Natural killer cell treated with Interleukin-12 subunit alpha and Interleukin-12 subunit beta and Interleukin-15 and Interleukin-18, amount 100 ng/mL, for 72 hours (primary cell): ENCODE results near the gene CTRL. TPM values are rescaled to one million over a fixed set of nuclear protein-coding genes. Genes with fewer than 3 reads are reported as not detected.

ENCODE experiments used
- ATAC-seq, 2 donors: fragments of 150-1000 bp; cut with Tn5 transposase in 1 of 2; sonication (Bioruptor Pico), chemical (Tn5 transposase) in 1 of 2; 2 replicates each; pipeline ENCODE4 v1.10.0; 2021
- DNase-seq: peaks from one replicate; pipeline ENCODE4 v3.0.0; 2022; ENCODE audit warnings: low spot score
- H3K27ac Mint-ChIP-seq, 2 donors: 1 replicate in 1 of 2; 2 replicates in 1 of 2; pipeline ENCODE4 v1.8.0; 2022; ENCODE audit warnings: mixed read lengths in 2 of 2, mild to moderate bottlenecking in 1 of 2, moderate library complexity in 1 of 2
- H3K27me3 Mint-ChIP-seq, 2 donors: 1 replicate in 1 of 2; 2 replicates in 1 of 2; pipeline ENCODE4 v1.8.0; 2022; ENCODE audit warnings: mixed read lengths in 2 of 2
- H3K36me3 Mint-ChIP-seq: one replicate; pipeline ENCODE4 v1.8.0; 2022; ENCODE audit warnings: mixed read lengths
- H3K4me1 Mint-ChIP-seq, 2 donors: 1 replicate in 1 of 2; 2 replicates in 1 of 2; pipeline ENCODE4 v1.8.0; 2022; ENCODE audit warnings: low read depth in 2 of 2, mixed read lengths in 2 of 2, mild to moderate bottlenecking in 1 of 2
- H3K4me3 Mint-ChIP-seq: one replicate; pipeline ENCODE4 v1.8.0; 2022; ENCODE audit warnings: mixed read lengths
- H3K9me3 Mint-ChIP-seq: 2 replicates; pipeline ENCODE4 v1.8.0; 2022; ENCODE audit warnings: mixed read lengths
- total RNA-seq, 2 donors: library from RNA; stranded (reverse); gene quantifications; one replicate each; pipeline ENCODE4 v1.2.3, GENCODE V29; 2022

The CTRL gene
- total RNA-seq, 2 donors from 2014 or later = 8.4 to 15.6 TPM

- no peaks in the 10 kb centered on the region for H3K9me3 Mint-ChIP-seq
- peaks cover 17 to 21% of the 10 kb centered on the region in 2 donors for H3K4me1 Mint-ChIP-seq
- peak in 1 of 2 donors; percentile 58 for ATAC-seq
Observed at GRCh38 chr16:67967183-67967957, 35.7 kb upstream of the CTRL start.

GRCh38 chr16:67966549-67967182 lies 35.0 kb upstream of the CTRL start:
- Mint-ChIP-seq H3K27me3 (no peaks in the 10 kb centered on the region), H3K36me3 (peaks cover 6% of the 10 kb centered on the region), H3K27ac (peak overlapping the region; percentile 85 to 89), H3K4me3 (peak overlapping the region; percentile 97), H3K4me1 (peaks cover 17 to 21% of the 10 kb centered on the region in 2 donors), H3K9me3 (no peaks in the 10 kb centered on the region)
- no peak for ATAC-seq
- DNase-seq = no peak

More at GRCh38 chr16:67967183-67967957, 35.7 kb upstream of the CTRL start:
- Mint-ChIP-seq H3K27me3 (no peaks in the 10 kb centered on the region), H3K27ac (peak overlapping the region; percentile 85 to 89), H3K4me3 (peak overlapping the region; percentile 97), H3K36me3 (peaks cover 6% of the 10 kb centered on the region)
- no peak for DNase-seq

- ATAC-seq = no peak
- no peak overlapping the region for H3K4me3 Mint-ChIP-seq
- peaks cover 6% of the 10 kb centered on the region for H3K36me3 Mint-ChIP-seq
- DNase-seq = no peak
- H3K27me3 Mint-ChIP-seq = no peaks in the 10 kb centered on the region
- H3K27ac Mint-ChIP-seq = peak overlapping the region in 1 of 2 donors; percentile 49
- H3K9me3 Mint-ChIP-seq = no peaks in the 10 kb centered on the region
- peaks cover 17 to 21% of the 10 kb centered on the region in 2 donors for H3K4me1 Mint-ChIP-seq
Observed at GRCh38 chr16:67965668-67966548, 34.2 kb upstream of the CTRL start.

GRCh38 chr16:67964477-67965131 lies 32.9 kb upstream of the CTRL start:
- H3K36me3 Mint-ChIP-seq = peaks cover 6% of the 10 kb centered on the region
- H3K27me3 Mint-ChIP-seq = no peaks in the 10 kb centered on the region
- no peak overlapping the region for H3K4me3 Mint-ChIP-seq
- no peak for ATAC-seq
- H3K4me1 Mint-ChIP-seq = peaks cover 17 to 18% of the 10 kb centered on the region in 2 donors
- no peak for DNase-seq
- no peak overlapping the region for H3K27ac Mint-ChIP-seq
- H3K9me3 Mint-ChIP-seq = no peaks in the 10 kb centered on the region

- no peaks in the 10 kb centered on the region for H3K9me3 Mint-ChIP-seq
- H3K4me3 Mint-ChIP-seq = no peak overlapping the region
- ATAC-seq (no peak), DNase-seq (no peak)
- no peak overlapping the region for H3K27ac Mint-ChIP-seq
- H3K4me1 Mint-ChIP-seq = peaks cover 11 to 13% of the 10 kb centered on the region in 2 donors
- no peaks in the 10 kb centered on the region for H3K27me3 Mint-ChIP-seq
- peaks cover 6% of the 10 kb centered on the region for H3K36me3 Mint-ChIP-seq
Observed at GRCh38 chr16:67963662-67964321, 32.1 kb upstream of the CTRL start.

DNA sequence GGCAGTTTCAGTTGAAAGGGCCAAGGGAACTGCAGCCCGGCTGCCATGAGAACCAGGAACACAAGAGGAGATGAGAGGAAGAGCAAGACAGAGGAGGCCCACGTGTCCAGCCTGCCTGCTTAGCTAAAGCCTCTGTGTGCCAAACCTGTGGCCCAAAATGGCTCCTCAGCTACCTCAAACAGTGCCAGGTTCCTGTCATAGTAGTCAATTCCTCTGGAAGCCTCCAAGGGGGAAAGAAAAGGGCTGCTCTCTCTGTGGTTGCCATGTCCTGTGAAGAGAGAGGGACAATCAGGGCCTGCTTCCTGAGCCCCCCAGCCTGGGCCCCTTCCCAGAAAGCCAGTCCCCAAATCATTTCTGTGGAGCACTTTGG lies 31.6 kb upstream of the CTRL start:
- H3K9me3 Mint-ChIP-seq = no peaks in the 10 kb centered on the region
- DNase-seq (no peak), ATAC-seq (no peak)
- peaks cover 11 to 13% of the 10 kb centered on the region in 2 donors for H3K4me1 Mint-ChIP-seq
- H3K27me3 Mint-ChIP-seq = no peaks in the 10 kb centered on the region
- H3K27ac Mint-ChIP-seq = no peak overlapping the region
- peaks cover 6% of the 10 kb centered on the region for H3K36me3 Mint-ChIP-seq
- no peak overlapping the region for H3K4me3 Mint-ChIP-seq

GRCh38 chr16:67962135-67962534 lies 30.5 kb upstream of the CTRL start:
- Mint-ChIP-seq H3K36me3 (peaks cover 6% of the 10 kb centered on the region), H3K9me3 (no peaks in the 10 kb centered on the region), H3K4me1 (peaks cover 3 to 6% of the 10 kb centered on the region in 2 donors), H3K4me3 (no peak overlapping the region), H3K27ac (no peak overlapping the region), H3K27me3 (no peaks in the 10 kb centered on the region)
- ATAC-seq (no peak), DNase-seq (no peak)

DNA sequence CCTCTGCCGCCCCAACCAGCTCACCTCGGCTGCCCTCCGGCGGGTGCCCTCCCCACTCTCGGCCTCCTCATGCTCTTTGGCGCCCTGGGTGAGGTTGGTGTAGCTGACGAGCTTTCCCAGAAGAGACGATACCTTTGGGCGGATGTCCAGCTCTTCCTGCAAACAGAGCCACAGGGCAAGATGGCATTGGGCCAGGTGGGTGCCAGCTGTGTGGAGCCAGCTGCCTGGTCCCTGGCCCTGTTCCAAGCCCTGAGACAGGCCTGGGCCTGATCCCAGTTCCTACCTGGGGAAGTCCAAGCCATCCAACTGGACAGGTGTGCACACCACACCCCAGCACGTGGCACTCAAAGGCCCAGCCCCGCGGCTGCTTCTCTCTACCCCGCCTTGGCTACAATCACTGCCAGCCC lies 29.9 kb upstream of the CTRL start:
- Mint-ChIP-seq H3K36me3 (peaks cover 6% of the 10 kb centered on the region), H3K9me3 (no peaks in the 10 kb centered on the region), H3K27me3 (no peaks in the 10 kb centered on the region), H3K27ac (no peak overlapping the region), H3K4me3 (no peak overlapping the region), H3K4me1 (peaks cover 0 to 3% of the 10 kb centered on the region in 2 donors)
- DNase-seq = no peak
- ATAC-seq = no peak

DNA sequence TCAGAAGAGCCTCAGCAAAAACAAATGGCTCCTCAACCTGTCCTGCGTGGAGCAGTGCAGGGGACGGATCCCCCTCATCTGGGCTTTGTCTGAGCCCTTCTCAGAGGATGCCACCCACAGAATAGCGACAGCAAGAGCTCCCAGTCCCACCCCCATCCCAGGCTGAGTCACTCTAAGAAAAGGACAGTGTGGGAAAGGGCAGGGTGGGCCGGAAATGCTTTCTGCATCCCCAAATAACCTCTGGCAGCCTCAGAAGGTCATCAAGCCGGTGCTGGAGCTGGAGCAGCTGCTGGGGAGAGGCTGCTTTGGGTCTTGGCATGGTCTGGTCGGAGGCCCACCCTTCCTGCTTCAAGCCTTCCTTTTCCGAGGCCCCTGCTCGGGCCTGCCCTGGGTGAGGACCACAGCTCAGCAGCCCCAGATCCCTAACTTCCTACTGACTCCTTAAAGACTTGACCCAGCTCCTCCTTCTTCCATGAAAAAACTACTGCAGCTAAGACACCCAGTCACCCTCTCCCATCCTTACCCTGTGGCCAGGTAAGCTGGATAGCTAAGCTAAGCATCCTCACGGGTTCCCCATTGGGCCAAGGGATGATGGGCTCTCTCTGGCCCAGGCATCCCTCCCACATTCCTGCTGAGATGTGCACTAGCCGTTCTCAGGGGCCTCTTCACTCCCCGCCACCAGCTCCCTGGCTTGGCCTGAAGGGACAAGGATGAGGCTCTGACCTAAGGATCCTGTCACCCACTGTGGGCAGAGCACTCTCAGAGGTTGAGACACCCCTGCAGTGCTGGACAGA lies 28.1 kb upstream of the CTRL start:
- H3K27ac Mint-ChIP-seq = no peak overlapping the region

GRCh38 chr16:67957622-67958021 lies 26.0 kb upstream of the CTRL start:
- Mint-ChIP-seq H3K4me3 (no peak overlapping the region), H3K27ac (no peak overlapping the region), H3K36me3 (peaks cover 2% of the 10 kb centered on the region), H3K9me3 (no peaks in the 10 kb centered on the region), H3K27me3 (no peaks in the 10 kb centered on the region), H3K4me1 (no peaks in the 10 kb centered on the region)
- ATAC-seq (peak in 1 of 2 donors; percentile 11), DNase-seq (no peak)

More for the DNA sequence above, 28.1 kb upstream of the CTRL start:
- peaks cover 0 to 3% of the 10 kb centered on the region in 2 donors for H3K4me1 Mint-ChIP-seq
- ATAC-seq (no peak), DNase-seq (no peak)
- no peaks in the 10 kb centered on the region for H3K9me3 Mint-ChIP-seq
- H3K27me3 Mint-ChIP-seq = no peaks in the 10 kb centered on the region
- peaks cover 6% of the 10 kb centered on the region for H3K36me3 Mint-ChIP-seq
- no peak overlapping the region for H3K4me3 Mint-ChIP-seq

GRCh38 chr16:67954421-67955196 lies 22.9 kb upstream of the CTRL start:
- ATAC-seq = no peak
- no peak for DNase-seq
- H3K4me3 Mint-ChIP-seq = no peak overlapping the region
- no peaks in the 10 kb centered on the region for H3K9me3 Mint-ChIP-seq
- H3K27me3 Mint-ChIP-seq = no peaks in the 10 kb centered on the region
- H3K4me1 Mint-ChIP-seq = peaks cover 0 to 5% of the 10 kb centered on the region in 2 donors
- no peaks in the 10 kb centered on the region for H3K36me3 Mint-ChIP-seq
- no peak overlapping the region for H3K27ac Mint-ChIP-seq
